ENCODE results near the gene OIP5. TPM values are rescaled to one million over a fixed set of nuclear protein-coding genes. Genes with fewer than 3 reads are reported as not detected.
"Not testable (repeated sequence)": the region's sequence is repeated elsewhere in the genome, so short reads cannot be mapped to it uniquely, and the experiment has no call there.

The OIP5 gene
- polyA plus RNA-seq, 1 donor from 2014 or later = 1.7 TPM

- H3K27ac ChIP-seq (ENCODE audit: low read length) = peak overlapping the region; percentile 84
- not testable (repeated sequence) for H3K9me2 ChIP-seq (ENCODE audit: insufficient read depth, low read length); H4K20me1 ChIP-seq (ENCODE audit: insufficient read depth); H3K27me3 ChIP-seq (ENCODE audit: insufficient read depth, low read depth, low read length); H3K36me3 ChIP-seq (ENCODE audit: insufficient read depth, low read length); H3K4me2 ChIP-seq (ENCODE audit: low read length); H3K9me3 ChIP-seq (ENCODE audit: low read length); H3F3A ChIP-seq (ENCODE audit: insufficient read depth, low read length, poor library complexity, severe bottlenecking)
- H3K79me2 ChIP-seq (replicated peaks; ENCODE audit: insufficient read depth, low read length) = peaks cover 29% of the 10 kb centered on the region
- peak overlapping the region; percentile 86 for H3K4me3 ChIP-seq (ENCODE audit: low read length)
- peak overlapping the region; percentile 43 for H2AFZ ChIP-seq (ENCODE audit: low read depth, low read length)
- peak overlapping the region; percentile 58 for H3K9ac ChIP-seq (ENCODE audit: low read length)
Observed at GRCh38 chr15:41282980-41283652, 49.3 kb downstream of the OIP5 start.

GRCh38 chr15:41282436-41282835 lies 50.0 kb downstream of the OIP5 start:
- not testable (repeated sequence) for H2AFZ ChIP-seq (ENCODE audit: low read depth, low read length); H3K9me3 ChIP-seq (ENCODE audit: low read length); H4K20me1 ChIP-seq (ENCODE audit: insufficient read depth); H3K4me2 ChIP-seq (ENCODE audit: low read length); H3K27me3 ChIP-seq (ENCODE audit: insufficient read depth, low read depth, low read length); H3F3A ChIP-seq (ENCODE audit: insufficient read depth, low read length, poor library complexity, severe bottlenecking); H3K9me2 ChIP-seq (ENCODE audit: insufficient read depth, low read length); H3K27ac ChIP-seq (ENCODE audit: low read length); H3K4me3 ChIP-seq (ENCODE audit: low read length); H3K9ac ChIP-seq (ENCODE audit: low read length); H3K36me3 ChIP-seq (ENCODE audit: insufficient read depth, low read length)
- peaks cover 29% of the 10 kb centered on the region for H3K79me2 ChIP-seq (replicated peaks; ENCODE audit: insufficient read depth, low read length)

- H3K9ac ChIP-seq (ENCODE audit: low read length) = no peak overlapping the region
- H3K79me2 ChIP-seq (replicated peaks; ENCODE audit: insufficient read depth, low read length) = peaks cover 24% of the 10 kb centered on the region
- H3K27me3 ChIP-seq (ENCODE audit: insufficient read depth, low read depth, low read length) = no peaks in the 10 kb centered on the region
- H3K36me3 ChIP-seq (ENCODE audit: insufficient read depth, low read length) = no peaks in the 10 kb centered on the region
- no peak for TF ChIP-seq TAF1 (IDR thresholded peaks at IDR 0.05; ENCODE audit: low read depth)
- TF ChIP-seq REST (IDR thresholded peaks at IDR 0.05; ENCODE audit: borderline replicate concordance) = no peak
- TF ChIP-seq SMC3 (conservative IDR thresholded peaks at IDR 0.05; ENCODE audit: poor library complexity) = no peak
- no peak for TF ChIP-seq CTCF (IDR thresholded peaks at IDR 0.05; ENCODE audit: poor library complexity, severe bottlenecking)
- no peak for TF ChIP-seq EP300 (conservative IDR thresholded peaks at IDR 0.05; ENCODE audit: poor library complexity, severe bottlenecking)
- no peak for TF ChIP-seq POLR2AphosphoS5 (IDR thresholded peaks at IDR 0.05)
- no peak for TF ChIP-seq MXI1 (conservative IDR thresholded peaks at IDR 0.05; ENCODE audit: poor library complexity, severe bottlenecking)
- TF ChIP-seq RAD21 (conservative IDR thresholded peaks at IDR 0.05) = no peak
- no peak for TF ChIP-seq EZH2 (IDR thresholded peaks at IDR 0.05; ENCODE audit: borderline replicate concordance, insufficient read depth, low read length, poor library complexity, severe bottlenecking)
- no peak overlapping the region for H3K27ac ChIP-seq (ENCODE audit: low read length)
- H3F3A ChIP-seq (ENCODE audit: insufficient read depth, low read length, poor library complexity, severe bottlenecking) = peaks cover 2% of the 10 kb centered on the region
- H3K4me3 ChIP-seq (ENCODE audit: low read length) = no peak overlapping the region
- H3K9me2 ChIP-seq (ENCODE audit: insufficient read depth, low read length) = no peaks in the 10 kb centered on the region
- no peaks in the 10 kb centered on the region for H3K9me3 ChIP-seq (ENCODE audit: low read length)
- H2AFZ ChIP-seq (ENCODE audit: low read depth, low read length) = no peak overlapping the region
- no peaks in the 10 kb centered on the region for H4K20me1 ChIP-seq (ENCODE audit: insufficient read depth)
- H3K4me2 ChIP-seq (ENCODE audit: low read length) = no peak overlapping the region
Observed at GRCh38 chr15:41281236-41281635, 51.2 kb downstream of the OIP5 start.

Measured in neural cell (in vitro differentiated cells).